B cell (primary cell): Measurements from ENCODE around the gene VPS13D.

Experiments
- EZH2 ChIP-seq: IDR thresholded peaks from 2 replicates; pipeline ENCODE4 v1.6.1; 2012; ENCODE audit warnings: borderline replicate concordance, low read depth, mild to moderate bottlenecking, moderate library complexity, low read length; ENCODE audit not compliant: insufficient read depth, poor library complexity, severe bottlenecking
- TF ChIP-seq, protein P1 (sequence below): fragments of 200-600 bp; IDR thresholded peaks from one replicate; pipeline ENCODE4 v1.8.0; 2022; ENCODE audit warnings: antibody characterized with exemption, mild to moderate bottlenecking

- TF ChIP-seq, protein P1, sequence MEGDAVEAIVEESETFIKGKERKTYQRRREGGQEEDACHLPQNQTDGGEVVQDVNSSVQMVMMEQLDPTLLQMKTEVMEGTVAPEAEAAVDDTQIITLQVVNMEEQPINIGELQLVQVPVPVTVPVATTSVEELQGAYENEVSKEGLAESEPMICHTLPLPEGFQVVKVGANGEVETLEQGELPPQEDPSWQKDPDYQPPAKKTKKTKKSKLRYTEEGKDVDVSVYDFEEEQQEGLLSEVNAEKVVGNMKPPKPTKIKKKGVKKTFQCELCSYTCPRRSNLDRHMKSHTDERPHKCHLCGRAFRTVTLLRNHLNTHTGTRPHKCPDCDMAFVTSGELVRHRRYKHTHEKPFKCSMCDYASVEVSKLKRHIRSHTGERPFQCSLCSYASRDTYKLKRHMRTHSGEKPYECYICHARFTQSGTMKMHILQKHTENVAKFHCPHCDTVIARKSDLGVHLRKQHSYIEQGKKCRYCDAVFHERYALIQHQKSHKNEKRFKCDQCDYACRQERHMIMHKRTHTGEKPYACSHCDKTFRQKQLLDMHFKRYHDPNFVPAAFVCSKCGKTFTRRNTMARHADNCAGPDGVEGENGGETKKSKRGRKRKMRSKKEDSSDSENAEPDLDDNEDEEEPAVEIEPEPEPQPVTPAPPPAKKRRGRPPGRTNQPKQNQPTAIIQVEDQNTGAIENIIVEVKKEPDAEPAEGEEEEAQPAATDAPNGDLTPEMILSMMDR: no peak
- no peak for TF ChIP-seq EZH2
Observed at GRCh38 chr1:12528021-12528852, 298.4 kb downstream of the VPS13D start.
